Measurements from ENCODE around the gene SUV39H2.

DNA sequence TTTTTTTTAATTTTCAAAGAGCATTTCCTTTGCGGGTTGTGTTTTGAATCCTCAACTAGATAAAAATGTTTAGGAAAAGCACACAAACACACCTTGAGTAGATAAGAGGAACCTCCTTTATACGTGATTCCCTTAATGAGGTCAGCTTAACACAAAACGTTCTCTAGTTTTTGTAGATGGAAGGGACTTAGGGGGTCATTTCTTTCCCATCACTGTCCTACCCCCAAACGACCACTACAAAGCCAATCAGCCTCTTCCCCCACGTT lies 1.2 kb downstream of the SUV39H2 start:
- TF ChIP-seq, protein P1, sequence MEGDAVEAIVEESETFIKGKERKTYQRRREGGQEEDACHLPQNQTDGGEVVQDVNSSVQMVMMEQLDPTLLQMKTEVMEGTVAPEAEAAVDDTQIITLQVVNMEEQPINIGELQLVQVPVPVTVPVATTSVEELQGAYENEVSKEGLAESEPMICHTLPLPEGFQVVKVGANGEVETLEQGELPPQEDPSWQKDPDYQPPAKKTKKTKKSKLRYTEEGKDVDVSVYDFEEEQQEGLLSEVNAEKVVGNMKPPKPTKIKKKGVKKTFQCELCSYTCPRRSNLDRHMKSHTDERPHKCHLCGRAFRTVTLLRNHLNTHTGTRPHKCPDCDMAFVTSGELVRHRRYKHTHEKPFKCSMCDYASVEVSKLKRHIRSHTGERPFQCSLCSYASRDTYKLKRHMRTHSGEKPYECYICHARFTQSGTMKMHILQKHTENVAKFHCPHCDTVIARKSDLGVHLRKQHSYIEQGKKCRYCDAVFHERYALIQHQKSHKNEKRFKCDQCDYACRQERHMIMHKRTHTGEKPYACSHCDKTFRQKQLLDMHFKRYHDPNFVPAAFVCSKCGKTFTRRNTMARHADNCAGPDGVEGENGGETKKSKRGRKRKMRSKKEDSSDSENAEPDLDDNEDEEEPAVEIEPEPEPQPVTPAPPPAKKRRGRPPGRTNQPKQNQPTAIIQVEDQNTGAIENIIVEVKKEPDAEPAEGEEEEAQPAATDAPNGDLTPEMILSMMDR (IDR thresholded peaks at IDR 0.05) = no peak
- TF ChIP-seq POLR2A (IDR thresholded peaks at IDR 0.05) = no peak
